AG10803 (cell line): Measurements from ENCODE around the gene EMC1.
"Not testable (repeated sequence)": the region's sequence is repeated elsewhere in the genome, so short reads cannot be mapped to it uniquely, and the experiment has no call there.

Experiments
- DNase-seq: peaks from one replicate; pipeline ENCODE4 v3.0.0; 2010; ENCODE audit warnings: low read depth
- H3K4me3 ChIP-seq: 2 replicates; pipeline ENCODE4 v1.5.1; 2011; ENCODE audit warnings: mild to moderate bottlenecking, low read length, control low read depth
- CTCF ChIP-seq: conservative IDR thresholded peaks from 2 replicates; pipeline ENCODE4 v1.5.1; 2011; ENCODE audit warnings: mild to moderate bottlenecking, low read length, control low read depth, inconsistent platforms

EMC1 gene

GRCh38 chr1:19219451-19219850 lies 31.9 kb downstream of the EMC1 start:
- no peak for TF ChIP-seq CTCF
- DNase-seq = peak; percentile 39
- H3K4me3 ChIP-seq = no peak overlapping the region

- H3K4me3 ChIP-seq, DNase-seq: not testable (repeated sequence)
Measured at GRCh38 chr1:19216585-19216984, 34.7 kb downstream of the EMC1 start.

- DNase-seq = no peak
- no peak overlapping the region for H3K4me3 ChIP-seq
- no peak for TF ChIP-seq CTCF
Measured at GRCh38 chr1:19213580-19213979, 37.7 kb downstream of the EMC1 start.

- no peak for DNase-seq
- no peak for TF ChIP-seq CTCF
- no peak overlapping the region for H3K4me3 ChIP-seq
Measured at GRCh38 chr1:19212167-19212566, 39.2 kb downstream of the EMC1 start.

GRCh38 chr1:19210772-19211549 lies 40.4 kb downstream of the EMC1 start:
- no peak for DNase-seq
- no peak for TF ChIP-seq CTCF
- H3K4me3 ChIP-seq = peak overlapping the region; percentile 72

- TF ChIP-seq CTCF = no peak
- peak within 1 kb of the TSS; percentile 72 for H3K4me3 ChIP-seq
- DNase-seq = peak; percentile 90
Measured at GRCh38 chr1:19209990-19210771, 41.1 kb downstream of the EMC1 start, which contains the start of gene UBR4. Gene UBR4 (minus strand): TSS chr1:19210266. CDS start chr1:19210248, 18 bp downstream.

- H3K4me3 ChIP-seq = peak overlapping the region; percentile 72
- DNase-seq = peak; percentile 40
- TF ChIP-seq CTCF = no peak
Measured at GRCh38 chr1:19209439-19209989, 41.8 kb downstream of the EMC1 start.
